NCI-H1105 (cell line): ENCODE results near the gene RUBCNL.
"Not testable (repeated sequence)": the region's sequence is repeated elsewhere in the genome, so short reads cannot be mapped to it uniquely, and the experiment has no call there.

Experiments used
- DNase-seq: peaks from one replicate; lab custom pipeline; 2025; lab: John Stamatoyannopoulos, UW

RUBCNL gene, protein sequence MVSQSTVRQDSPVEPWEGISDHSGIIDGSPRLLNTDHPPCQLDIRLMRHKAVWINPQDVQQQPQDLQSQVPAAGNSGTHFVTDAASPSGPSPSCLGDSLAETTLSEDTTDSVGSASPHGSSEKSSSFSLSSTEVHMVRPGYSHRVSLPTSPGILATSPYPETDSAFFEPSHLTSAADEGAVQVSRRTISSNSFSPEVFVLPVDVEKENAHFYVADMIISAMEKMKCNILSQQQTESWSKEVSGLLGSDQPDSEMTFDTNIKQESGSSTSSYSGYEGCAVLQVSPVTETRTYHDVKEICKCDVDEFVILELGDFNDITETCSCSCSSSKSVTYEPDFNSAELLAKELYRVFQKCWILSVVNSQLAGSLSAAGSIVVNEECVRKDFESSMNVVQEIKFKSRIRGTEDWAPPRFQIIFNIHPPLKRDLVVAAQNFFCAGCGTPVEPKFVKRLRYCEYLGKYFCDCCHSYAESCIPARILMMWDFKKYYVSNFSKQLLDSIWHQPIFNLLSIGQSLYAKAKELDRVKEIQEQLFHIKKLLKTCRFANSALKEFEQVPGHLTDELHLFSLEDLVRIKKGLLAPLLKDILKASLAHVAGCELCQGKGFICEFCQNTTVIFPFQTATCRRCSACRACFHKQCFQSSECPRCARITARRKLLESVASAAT

DNA sequence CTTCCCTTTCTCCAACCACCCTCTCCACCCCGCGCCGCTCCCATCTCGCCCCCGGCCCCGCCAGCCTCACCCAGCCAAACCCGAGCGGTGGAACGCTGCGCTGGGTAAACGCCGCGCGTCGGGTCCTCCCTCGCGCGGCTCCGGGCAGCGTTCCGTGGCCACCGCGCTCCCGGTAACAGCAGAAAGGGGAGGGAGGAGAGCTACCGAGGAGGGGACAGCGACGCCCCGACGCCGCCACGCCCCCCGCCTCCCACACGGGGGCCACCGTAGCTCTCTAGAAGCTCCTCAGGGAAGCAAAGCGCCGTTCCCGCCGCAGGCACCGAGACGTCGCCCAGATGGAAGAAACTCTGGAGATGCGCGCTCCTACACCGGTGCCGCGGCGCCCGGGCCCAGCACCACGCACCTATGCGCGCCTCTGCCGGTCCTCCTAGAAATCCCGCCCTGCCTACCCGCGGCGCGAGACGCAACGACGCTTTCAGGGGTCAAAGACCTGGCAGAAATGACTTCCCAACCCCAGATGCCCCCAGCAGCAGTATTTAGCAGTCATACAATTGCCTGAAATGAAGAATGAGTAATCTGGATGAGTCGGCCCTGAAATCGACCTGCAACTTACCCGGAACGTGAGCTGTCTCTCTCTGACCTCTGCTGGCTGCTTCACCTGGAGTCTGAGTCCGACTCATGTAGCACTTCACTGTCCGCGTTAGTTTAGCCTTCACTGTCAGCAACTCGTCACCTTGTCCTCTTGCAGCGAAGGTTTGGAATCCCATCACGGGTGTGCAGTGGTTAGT lies at the start of gene RUBCNL:
Gene RUBCNL, minus strand, starts transcription at position 189 of the 788 bp plus-strand sequence. CDS start 14,777 bp downstream, outside the sequence.
- peak; percentile 21 for DNase-seq

- DNase-seq: not testable (repeated sequence)
Measured at GRCh38 chr13:46429558-46429957, 42.5 kb upstream of the RUBCNL start.

- no peak for DNase-seq
Measured at GRCh38 chr13:46405457-46405856, 18.4 kb upstream of the RUBCNL start.

DNA sequence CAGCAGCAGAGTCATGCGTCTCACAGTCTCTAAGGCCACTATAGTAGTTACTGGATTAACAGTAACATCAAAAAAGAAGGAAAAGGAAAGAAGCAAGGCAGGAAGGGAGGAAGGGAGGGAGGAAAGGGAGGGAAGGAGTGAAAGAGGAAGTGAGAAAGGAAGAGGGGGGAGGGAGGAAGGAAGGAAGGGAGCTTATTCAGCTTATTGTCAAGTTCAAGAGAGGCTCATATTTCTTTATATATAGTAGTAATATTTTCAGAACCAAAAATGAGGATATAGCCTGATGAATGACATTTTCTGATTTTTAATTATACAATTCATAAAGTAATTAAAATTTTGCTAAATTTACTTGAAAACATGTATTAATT lies 17.7 kb upstream of the RUBCNL start:
- no peak for DNase-seq

GRCh38 chr13:46403851-46404732 lies 17.0 kb upstream of the RUBCNL start:
- DNase-seq: no peak

GRCh38 chr13:46402178-46402577 lies 15.1 kb upstream of the RUBCNL start:
- no peak for DNase-seq

DNA sequence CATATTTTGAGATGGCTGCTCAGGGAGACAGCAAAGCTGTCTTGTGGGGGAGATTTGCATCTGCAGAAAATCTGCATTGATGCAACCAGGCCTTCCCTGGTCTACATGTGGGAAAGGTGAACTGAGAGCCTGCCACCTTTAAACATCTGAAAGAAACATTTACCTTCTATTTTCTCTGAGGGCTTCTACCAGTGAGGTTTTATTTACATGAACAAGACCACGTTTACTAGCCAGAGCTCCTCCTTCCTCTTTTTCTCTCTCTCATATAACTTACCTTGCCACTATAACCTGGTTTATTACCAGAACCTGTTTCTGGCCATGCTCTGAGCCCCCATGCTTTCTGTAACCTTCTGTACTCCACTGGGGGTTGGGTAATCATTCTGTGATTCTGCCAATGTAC lies 14.4 kb upstream of the RUBCNL start:
- DNase-seq: no peak

DNA sequence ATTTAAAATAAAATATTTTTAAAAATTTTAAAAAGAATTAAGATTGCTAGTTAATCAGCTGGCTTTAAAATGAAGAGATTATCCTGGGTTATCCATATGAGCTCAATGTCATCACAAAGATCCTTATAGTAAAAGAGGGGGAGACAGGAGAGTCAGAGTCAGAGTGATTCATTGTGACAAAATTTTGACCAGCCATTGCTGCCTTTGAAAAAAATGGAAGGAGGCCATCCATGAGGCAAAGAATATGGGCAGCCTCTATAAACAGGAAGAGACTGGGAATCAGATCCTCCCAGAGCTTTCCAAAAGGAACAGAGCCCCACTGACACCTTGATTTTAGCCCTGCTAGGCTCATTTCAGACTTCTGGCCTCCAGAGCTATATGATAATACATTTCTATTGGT lies 9.3 kb upstream of the RUBCNL start:
- DNase-seq: no peak

DNA sequence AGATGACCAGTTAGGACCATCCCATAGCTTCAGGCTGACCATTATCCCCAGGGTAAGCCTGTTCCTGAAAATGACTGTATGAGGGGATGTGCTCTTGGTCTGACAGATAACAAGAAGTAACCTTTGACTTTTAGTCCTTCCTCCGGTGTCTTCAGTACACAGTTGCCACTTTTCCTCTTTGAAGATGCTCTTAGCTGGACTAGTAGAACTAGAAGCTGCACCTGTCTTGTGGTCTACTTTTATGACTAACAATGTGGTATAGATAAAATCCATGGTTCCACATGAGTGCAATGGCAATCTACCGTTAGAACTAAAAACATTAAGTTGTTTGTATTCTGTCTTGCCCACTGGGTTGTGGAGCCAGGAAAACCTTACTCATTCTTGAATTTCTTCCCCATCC lies 5.9 kb upstream of the RUBCNL start:
- no peak for DNase-seq

DNA sequence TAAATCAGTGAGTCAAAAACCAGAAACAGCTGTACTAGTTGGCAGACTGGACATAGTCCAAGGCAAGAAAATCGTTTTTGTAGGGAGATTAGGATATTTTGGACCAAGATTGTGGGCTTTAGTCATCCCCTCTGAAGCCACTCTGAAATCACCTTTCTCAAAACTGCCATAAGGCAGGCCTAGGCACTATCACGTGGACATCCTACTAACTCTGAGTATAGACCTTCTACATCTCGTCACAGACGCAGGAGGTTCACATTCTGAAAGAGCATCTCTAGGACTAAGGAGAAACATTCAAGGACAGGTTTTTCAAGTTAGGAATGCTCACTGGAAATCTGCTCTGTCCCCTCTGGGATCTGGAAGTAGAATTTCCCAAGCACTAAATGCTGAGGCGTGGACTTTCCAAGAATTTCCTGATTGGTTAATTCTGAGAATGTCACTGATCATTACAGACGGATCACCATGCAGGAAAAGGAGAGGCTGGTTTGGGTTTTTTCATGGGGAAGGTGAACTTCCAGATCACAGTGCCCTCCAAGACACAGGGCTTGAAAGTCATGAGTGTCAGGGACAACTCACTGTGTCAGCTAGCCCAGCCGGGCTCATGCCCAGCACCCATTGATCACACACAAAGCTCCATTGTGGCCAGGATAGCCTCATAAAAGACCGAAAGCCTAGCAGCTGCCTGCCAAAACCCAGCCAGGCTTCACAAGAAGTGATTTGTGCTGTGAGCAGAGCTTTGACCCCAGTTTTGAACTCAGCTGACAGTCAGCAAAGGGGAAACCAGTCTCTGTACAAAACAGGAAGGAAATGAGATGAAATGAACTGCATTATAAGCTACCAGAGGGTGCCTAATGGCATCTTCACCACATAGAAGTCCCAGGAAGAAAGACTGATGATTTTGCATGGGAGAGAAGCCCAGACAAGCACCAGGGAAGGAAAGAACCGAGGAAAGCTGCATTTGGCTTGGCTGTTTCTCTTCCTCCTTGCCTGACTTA lies 2.7 kb upstream of the RUBCNL start:
- no peak for DNase-seq

DNA sequence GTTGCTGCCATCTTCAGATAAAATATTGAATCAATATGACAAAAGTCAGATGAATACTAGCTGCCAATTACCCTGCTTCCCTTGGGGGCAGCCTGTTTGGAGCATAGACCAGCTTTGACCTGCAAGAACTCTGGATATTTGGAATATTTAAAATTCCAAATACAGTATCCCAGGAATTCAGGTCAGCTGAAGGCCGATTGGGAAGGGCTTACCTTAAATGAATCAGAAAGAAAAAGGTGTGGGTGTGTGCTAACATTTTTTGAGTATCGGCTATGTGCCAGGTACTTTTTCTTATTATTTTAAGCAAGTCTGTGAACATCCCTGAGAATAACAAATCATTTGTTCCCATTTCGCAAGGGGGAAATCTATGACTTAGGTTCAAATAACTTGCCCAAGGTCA lies 1.8 kb upstream of the RUBCNL start:
- no peak for DNase-seq

GRCh38 chr13:46388308-46388707 lies 1.3 kb upstream of the RUBCNL start:
- DNase-seq: no peak

- DNase-seq: no peak
Measured at GRCh38 chr13:46386392-46387063, 524 bp downstream of the RUBCNL start.

DNA sequence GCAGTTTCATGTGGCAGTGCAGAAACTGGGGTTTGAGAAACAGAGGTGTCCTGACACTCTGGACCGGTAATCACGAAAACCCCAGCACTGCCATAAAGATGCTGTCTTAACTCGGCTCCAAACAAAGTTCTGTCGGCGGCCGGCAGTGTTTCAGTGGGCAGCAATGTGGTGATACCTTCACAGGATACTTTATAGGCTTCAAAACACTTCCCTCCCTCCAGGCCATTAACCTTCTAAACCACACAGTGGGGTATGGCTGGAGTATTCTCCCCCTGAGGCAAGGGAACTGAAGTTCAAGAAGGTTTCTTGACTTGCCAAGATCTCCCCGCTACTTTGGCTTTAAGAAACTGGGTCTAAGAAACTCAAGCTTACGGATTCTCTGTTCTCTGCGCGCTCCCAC lies 1.1 kb downstream of the RUBCNL start:
- DNase-seq: no peak

GRCh38 chr13:46383383-46383782 lies 3.7 kb downstream of the RUBCNL start:
- no peak for DNase-seq

DNA sequence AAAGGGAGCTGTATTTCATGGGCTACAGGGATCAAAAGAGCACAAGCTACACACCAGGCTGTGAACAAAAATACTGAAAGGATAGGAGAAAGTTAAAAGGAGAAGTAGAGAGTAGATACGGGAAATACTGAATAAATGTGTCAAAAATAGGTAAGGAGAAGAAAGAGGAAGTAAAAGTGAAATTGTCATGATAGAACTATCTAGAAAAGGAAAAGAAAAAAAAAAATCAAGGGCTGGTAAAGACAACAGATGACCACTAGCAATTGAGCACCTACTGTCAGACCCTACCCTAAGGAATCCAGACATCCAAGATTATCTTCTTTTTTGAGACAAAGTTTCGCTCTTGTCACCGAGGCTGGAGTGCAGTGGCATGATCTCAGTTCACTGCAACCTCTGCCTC lies 4.8 kb downstream of the RUBCNL start:
- no peak for DNase-seq

DNA sequence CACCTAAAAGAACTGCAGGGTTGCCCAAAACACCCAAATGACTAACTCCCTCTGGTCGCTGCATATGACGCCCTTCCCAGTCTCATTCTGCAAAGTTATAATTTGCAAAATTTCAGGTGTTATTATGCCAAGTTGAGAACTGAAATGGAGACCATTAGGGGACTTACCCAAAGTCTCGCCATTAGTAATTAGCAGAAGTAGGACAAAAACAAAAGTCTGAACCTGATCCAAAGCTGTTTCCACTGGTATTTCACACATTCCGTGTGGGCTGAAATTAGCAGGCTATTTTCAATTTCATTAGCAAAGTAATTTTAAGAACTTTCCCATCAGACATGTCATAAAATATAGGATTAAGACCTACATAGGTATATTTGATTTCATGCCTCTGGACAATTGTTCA lies 6.8 kb downstream of the RUBCNL start:
- DNase-seq: no peak

DNA sequence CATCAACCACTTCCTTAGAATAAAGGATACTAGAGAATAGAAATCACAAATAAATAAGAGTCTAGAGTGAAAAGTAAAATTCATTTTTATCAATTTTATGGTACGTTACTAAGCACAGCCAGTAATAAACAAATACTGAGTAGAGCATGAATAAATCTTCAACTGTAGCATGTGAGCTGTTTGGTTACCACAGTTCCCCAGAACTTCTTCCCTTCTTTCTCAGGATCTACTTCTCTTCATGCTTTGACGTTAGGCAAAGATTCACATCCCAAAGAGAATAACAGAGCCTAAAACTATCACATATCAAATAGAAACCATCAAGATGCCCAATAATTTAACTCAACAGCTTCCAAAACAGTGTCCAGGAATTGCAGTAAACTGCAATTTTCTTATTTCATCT lies 7.4 kb downstream of the RUBCNL start:
- DNase-seq: no peak

- DNase-seq: no peak
Measured at GRCh38 chr13:46378411-46378810, 8.6 kb downstream of the RUBCNL start.

DNA sequence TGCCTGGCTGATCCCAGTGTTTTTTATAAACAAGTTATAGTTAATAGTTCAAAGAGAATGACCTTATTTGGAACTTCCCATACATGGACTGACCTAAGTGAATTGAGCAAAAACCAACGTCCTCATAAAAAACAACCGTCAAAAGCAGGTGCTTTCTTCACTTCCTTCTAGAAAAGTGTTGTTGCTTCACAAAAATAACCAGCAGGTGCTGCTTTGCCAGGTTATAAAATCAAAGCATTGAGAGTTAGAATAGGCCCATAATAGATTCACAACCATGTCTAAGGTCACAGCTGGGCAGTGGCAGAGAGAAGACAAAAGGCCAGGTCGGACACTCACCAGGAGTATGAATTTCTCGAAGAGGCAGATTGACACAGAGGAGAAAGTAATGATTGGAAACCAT lies 9.5 kb downstream of the RUBCNL start:
- DNase-seq: no peak
